SK-N-SH (cell line): ENCODE results near the gene CYFIP2.

ENCODE experiments used
- EZH2phosphoT487 ChIP-seq: fragments of 200-600 bp; sonication (generic); IDR thresholded peaks from 2 replicates; pipeline ENCODE4 v1.6.1; 2017; ENCODE audit warnings: low read depth, mixed run types, mild to moderate bottlenecking, antibody characterized with exemption, moderate library complexity, borderline replicate concordance
- FOXM1 ChIP-seq: IDR thresholded peaks from 2 replicates; pipeline ENCODE4 v1.4.0; 2012; ENCODE audit warnings: low read depth, mild to moderate bottlenecking
- JUND ChIP-seq: IDR thresholded peaks from 2 replicates; pipeline ENCODE4 v1.4.0; 2012
- POLR2AphosphoS5 ChIP-seq: IDR thresholded peaks from 2 replicates; pipeline ENCODE4 v1.6.1; 2012; ENCODE audit warnings: low read depth, low read length
- RAD21 ChIP-seq: IDR thresholded peaks from 2 replicates; pipeline ENCODE4 v1.6.1; 2012; ENCODE audit warnings: mild to moderate bottlenecking, low read length
- RFX5 ChIP-seq: IDR thresholded peaks from 2 replicates; pipeline ENCODE4 v1.6.1; 2012; ENCODE audit warnings: mild to moderate bottlenecking, improper control_type of control experiment, low read length
- SIN3A ChIP-seq: IDR thresholded peaks from 2 replicates; pipeline ENCODE4 v1.6.1; 2012; ENCODE audit warnings: low read depth, mild to moderate bottlenecking, low read length, moderate library complexity, borderline replicate concordance
- SMC3 ChIP-seq: IDR thresholded peaks from 2 replicates; pipeline ENCODE4 v1.6.1; 2012; ENCODE audit warnings: low read depth, low read length, improper control_type of control experiment
- TEAD4 ChIP-seq: IDR thresholded peaks from 2 replicates; pipeline ENCODE4 v1.4.0; 2012; ENCODE audit warnings: mild to moderate bottlenecking, borderline replicate concordance; ENCODE audit not compliant: insufficient read depth
- TF ChIP-seq, protein P1 (sequence below): fragments of 200-600 bp; sonication (generic); IDR thresholded peaks from 2 replicates; pipeline ENCODE4 v1.6.1; 2017; ENCODE audit warnings: antibody characterized with exemption, mild to moderate bottlenecking, moderate library complexity
- TF ChIP-seq, protein P2 (sequence below): IDR thresholded peaks from 2 replicates; pipeline ENCODE4 v1.6.1; 2012; ENCODE audit warnings: mild to moderate bottlenecking, low read depth, low read length, moderate library complexity
- TF ChIP-seq, protein P3 (sequence below): IDR thresholded peaks from 2 replicates; pipeline ENCODE4 v1.4.0; 2012; ENCODE audit warnings: low read depth, borderline replicate concordance

DNA sequence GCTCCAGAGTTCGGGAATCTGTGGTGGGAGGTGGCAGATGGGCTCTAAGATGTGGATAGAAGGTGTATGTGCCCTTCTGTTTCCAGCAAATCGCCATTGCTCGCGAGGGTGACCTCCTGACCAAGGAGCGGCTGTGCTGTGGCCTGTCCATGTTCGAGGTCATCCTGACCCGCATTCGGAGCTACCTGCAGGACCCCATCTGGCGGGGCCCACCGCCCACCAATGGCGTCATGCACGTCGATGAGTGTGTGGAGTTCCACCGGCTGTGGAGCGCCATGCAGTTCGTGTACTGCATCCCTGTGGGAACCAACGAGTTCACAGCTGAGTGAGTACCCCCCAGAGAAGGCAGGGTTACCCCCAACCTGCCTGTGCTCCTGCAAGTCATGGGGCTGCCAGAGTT lies 123.2 kb downstream of the CYFIP2 start:
- TF ChIP-seq POLR2AphosphoS5, result no peak
- TF ChIP-seq, protein P1, sequence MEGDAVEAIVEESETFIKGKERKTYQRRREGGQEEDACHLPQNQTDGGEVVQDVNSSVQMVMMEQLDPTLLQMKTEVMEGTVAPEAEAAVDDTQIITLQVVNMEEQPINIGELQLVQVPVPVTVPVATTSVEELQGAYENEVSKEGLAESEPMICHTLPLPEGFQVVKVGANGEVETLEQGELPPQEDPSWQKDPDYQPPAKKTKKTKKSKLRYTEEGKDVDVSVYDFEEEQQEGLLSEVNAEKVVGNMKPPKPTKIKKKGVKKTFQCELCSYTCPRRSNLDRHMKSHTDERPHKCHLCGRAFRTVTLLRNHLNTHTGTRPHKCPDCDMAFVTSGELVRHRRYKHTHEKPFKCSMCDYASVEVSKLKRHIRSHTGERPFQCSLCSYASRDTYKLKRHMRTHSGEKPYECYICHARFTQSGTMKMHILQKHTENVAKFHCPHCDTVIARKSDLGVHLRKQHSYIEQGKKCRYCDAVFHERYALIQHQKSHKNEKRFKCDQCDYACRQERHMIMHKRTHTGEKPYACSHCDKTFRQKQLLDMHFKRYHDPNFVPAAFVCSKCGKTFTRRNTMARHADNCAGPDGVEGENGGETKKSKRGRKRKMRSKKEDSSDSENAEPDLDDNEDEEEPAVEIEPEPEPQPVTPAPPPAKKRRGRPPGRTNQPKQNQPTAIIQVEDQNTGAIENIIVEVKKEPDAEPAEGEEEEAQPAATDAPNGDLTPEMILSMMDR, result no peak
- TF ChIP-seq SMC3, result no peak
- TF ChIP-seq TEAD4, result no peak
- TF ChIP-seq, protein P2, sequence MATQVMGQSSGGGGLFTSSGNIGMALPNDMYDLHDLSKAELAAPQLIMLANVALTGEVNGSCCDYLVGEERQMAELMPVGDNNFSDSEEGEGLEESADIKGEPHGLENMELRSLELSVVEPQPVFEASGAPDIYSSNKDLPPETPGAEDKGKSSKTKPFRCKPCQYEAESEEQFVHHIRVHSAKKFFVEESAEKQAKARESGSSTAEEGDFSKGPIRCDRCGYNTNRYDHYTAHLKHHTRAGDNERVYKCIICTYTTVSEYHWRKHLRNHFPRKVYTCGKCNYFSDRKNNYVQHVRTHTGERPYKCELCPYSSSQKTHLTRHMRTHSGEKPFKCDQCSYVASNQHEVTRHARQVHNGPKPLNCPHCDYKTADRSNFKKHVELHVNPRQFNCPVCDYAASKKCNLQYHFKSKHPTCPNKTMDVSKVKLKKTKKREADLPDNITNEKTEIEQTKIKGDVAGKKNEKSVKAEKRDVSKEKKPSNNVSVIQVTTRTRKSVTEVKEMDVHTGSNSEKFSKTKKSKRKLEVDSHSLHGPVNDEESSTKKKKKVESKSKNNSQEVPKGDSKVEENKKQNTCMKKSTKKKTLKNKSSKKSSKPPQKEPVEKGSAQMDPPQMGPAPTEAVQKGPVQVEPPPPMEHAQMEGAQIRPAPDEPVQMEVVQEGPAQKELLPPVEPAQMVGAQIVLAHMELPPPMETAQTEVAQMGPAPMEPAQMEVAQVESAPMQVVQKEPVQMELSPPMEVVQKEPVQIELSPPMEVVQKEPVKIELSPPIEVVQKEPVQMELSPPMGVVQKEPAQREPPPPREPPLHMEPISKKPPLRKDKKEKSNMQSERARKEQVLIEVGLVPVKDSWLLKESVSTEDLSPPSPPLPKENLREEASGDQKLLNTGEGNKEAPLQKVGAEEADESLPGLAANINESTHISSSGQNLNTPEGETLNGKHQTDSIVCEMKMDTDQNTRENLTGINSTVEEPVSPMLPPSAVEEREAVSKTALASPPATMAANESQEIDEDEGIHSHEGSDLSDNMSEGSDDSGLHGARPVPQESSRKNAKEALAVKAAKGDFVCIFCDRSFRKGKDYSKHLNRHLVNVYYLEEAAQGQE, result no peak
- TF ChIP-seq, protein P3, sequence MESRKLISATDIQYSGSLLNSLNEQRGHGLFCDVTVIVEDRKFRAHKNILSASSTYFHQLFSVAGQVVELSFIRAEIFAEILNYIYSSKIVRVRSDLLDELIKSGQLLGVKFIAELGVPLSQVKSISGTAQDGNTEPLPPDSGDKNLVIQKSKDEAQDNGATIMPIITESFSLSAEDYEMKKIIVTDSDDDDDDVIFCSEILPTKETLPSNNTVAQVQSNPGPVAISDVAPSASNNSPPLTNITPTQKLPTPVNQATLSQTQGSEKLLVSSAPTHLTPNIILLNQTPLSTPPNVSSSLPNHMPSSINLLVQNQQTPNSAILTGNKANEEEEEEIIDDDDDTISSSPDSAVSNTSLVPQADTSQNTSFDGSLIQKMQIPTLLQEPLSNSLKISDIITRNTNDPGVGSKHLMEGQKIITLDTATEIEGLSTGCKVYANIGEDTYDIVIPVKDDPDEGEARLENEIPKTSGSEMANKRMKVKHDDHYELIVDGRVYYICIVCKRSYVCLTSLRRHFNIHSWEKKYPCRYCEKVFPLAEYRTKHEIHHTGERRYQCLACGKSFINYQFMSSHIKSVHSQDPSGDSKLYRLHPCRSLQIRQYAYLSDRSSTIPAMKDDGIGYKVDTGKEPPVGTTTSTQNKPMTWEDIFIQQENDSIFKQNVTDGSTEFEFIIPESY, result no peak
- TF ChIP-seq EZH2phosphoT487, result no peak
- no peak for TF ChIP-seq JUND
- no peak for TF ChIP-seq RFX5
- TF ChIP-seq FOXM1, result no peak
- no peak for TF ChIP-seq RAD21
- no peak for TF ChIP-seq SIN3A
